Tibial nerve (tissue), 4 donors: ENCODE data around the gene INPP5A.

Source experiments
- CTCF ChIP-seq, 5 experiments: fragments of 200-600 bp in 3 of 5; fragments of 450-650 bp in 2 of 5; sonication (generic) in 3 of 5; IDR thresholded peaks; one replicate each; pipeline ENCODE4 v1.5.1; 2016 to 2019; ENCODE audit warnings: antibody characterized with exemption in 5 of 5, mild to moderate bottlenecking in 3 of 5, moderate library complexity in 2 of 5
- EP300 ChIP-seq, 2 donors: sonication (generic); formaldehyde crosslinking; IDR thresholded peaks; one replicate each; pipeline ENCODE4 v1.6.1; 2017; ENCODE audit warnings: antibody characterized with exemption in 2 of 2, mild to moderate bottlenecking in 1 of 2
- POLR2A ChIP-seq, 2 donors: fragments of 450-650 bp; IDR thresholded peaks; one replicate each; pipeline ENCODE4 v1.6.1; 2017; ENCODE audit warnings: antibody characterized with exemption in 2 of 2, mild to moderate bottlenecking in 2 of 2, moderate library complexity in 2 of 2

DNA sequence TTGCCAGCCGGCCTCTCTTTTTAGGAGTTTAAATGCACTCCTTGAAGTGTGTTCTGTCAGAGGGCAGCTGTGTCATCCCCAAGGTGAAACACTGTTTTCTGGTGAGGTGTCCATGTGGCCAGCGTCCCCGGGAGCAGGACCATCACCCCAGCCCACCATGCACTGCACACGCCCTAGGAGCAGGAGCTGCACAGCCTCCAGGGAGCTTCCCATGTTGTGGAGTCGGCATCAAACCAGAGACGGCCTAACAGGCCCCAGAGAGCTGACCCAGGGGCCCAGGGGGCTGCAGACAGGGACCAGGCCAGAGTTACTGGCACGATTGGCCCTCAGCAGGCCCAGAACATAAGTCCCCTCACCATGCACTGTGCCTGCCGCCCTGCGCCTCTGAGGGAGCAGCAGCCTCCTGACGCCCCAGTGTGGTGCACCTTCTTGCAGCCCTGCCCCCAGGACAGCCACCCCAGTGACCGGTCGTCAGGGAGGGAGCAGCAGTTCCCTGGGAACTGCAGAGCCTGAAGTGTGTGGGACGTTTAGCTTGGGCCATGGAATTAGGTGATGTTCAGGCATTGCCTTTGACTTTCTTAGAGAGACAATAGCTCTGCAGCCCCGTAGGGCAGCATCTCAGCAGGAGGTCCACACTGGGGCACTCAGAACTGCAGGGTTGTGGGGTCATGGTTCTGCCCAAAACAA is 150.4 kb downstream of the INPP5A start:
- no peak for TF ChIP-seq CTCF (IDR thresholded peaks at IDR 0.05)
- no peak for TF ChIP-seq POLR2A (IDR thresholded peaks at IDR 0.05)
- TF ChIP-seq EP300 (IDR thresholded peaks at IDR 0.05), result no peak
